OCI-LY3 (cell line): ENCODE results near the gene NLGN4Y.

Experiments
- CTCF ChIP-seq: fragments of 200-600, 300-600 bp; sonication (generic); IDR thresholded peaks from 2 replicates; pipeline ENCODE4 v1.5.1; 2014; ENCODE audit warnings: antibody characterized with exemption, low read length, low read depth
- EZH2phosphoT487 ChIP-seq: fragments of 200-600 bp; shearing (Covaris generic); IDR thresholded peaks from 2 replicates; pipeline ENCODE4 v1.6.1; 2018; ENCODE audit warnings: antibody characterized with exemption, mixed run types, low read depth

- no peak for TF ChIP-seq CTCF
- no peak for TF ChIP-seq EZH2phosphoT487
Observed at GRCh38 chrY:14708158-14708557, 183.8 kb downstream of the NLGN4Y start.
